Activated CD4-positive, alpha-beta T cell treated with anti-CD3 and anti-CD28 coated beads for 36 hours (primary cell): Measurements from ENCODE around the gene ANOS1. TPM values are rescaled to one million over a fixed set of nuclear protein-coding genes. Genes with fewer than 3 reads are reported as not detected.

Experiments
- ATAC-seq: fragments of 200-7000 bp; cut with Tn5 transposase; one replicate; pipeline ENCODE4 v1.10.0; 2021; ENCODE audit warnings: mild to moderate bottlenecking, moderate library complexity
- CTCF ChIA-PET: fragments of 350-600 bp; sonication (Branson Sonifier 250); formaldehyde crosslinking; loops from one replicate; lab custom pipeline; 2021; ENCODE audit warnings: antibody characterized with exemption; lab: Charles Lee
- POLR2A ChIA-PET: fragments of 350-600 bp; sonication (Branson Sonifier 250); formaldehyde crosslinking; loops from one replicate; lab custom pipeline; 2021; ENCODE audit warnings: antibody characterized with exemption, inconsistent platforms; lab: Charles Lee
- DNase-seq: peaks from one replicate; pipeline ENCODE4 v3.0.0-alpha.2; 2020
- H3K27ac Mint-ChIP-seq: one replicate; pipeline ENCODE4 v1.8.0; 2021; ENCODE audit warnings: mixed read lengths
- H3K27me3 Mint-ChIP-seq: one replicate; pipeline ENCODE4 v1.8.0; 2021; ENCODE audit warnings: mixed read lengths
- H3K36me3 Mint-ChIP-seq: one replicate; pipeline ENCODE4 v1.8.0; 2021; ENCODE audit warnings: low read depth, mixed read lengths
- H3K4me1 Mint-ChIP-seq: one replicate; pipeline ENCODE4 v1.8.0; 2021; ENCODE audit warnings: mixed read lengths
- H3K4me3 Mint-ChIP-seq: one replicate; pipeline ENCODE4 v1.8.0; 2021; ENCODE audit warnings: mild to moderate bottlenecking, moderate library complexity, mixed read lengths
- H3K9me3 Mint-ChIP-seq: one replicate; pipeline ENCODE4 v1.8.0; 2021; ENCODE audit warnings: low read depth, mixed read lengths
- intact Hi-C, 2 experiments: fragments of 100-400 bp; cut with DNase I in 1 of 2; cut with micrococcal nuclease in 1 of 2; formaldehyde crosslinking; loops; one replicate each; pipeline versions ENCODE4 v1.14.2 to v1.15.1; 2022 to 2024; cut with DNase I, micrococcal nuclease
- total RNA-seq, 2 experiments: library from RNA; stranded (reverse); gene quantifications; one replicate each; pipeline ENCODE4 v1.2.3, GENCODE V29; 2021

ANOS1 gene
- total RNA-seq, 2 experiments from 2014 or later, result not detected

DNA sequence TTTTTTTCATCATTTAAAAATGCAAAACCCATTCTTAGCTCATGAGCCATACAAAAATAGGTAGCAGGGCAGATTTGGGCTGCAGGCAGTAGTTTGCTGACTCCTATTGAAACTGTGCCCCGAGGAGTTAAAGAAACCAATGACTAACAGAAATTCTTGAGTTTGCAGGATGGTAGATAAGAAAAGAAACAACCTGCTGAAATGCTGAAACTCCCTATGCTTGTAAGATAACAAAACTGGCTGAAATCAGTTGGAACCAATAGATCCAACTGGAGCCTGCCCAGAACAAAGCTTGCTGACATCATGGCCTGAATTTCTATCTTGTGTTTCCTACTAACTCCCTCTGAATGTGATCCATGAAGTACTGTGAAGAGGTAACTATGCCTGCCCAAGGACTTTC, 68.6 kb downstream of the ANOS1 start:
- H3K27me3 Mint-ChIP-seq, result no peaks in the 10 kb centered on the region
- ATAC-seq, result no peak
- DNase-seq, result no peak
- POLR2A ChIA-PET, result no interaction called here
- CTCF ChIA-PET, result no interaction called here
- H3K9me3 Mint-ChIP-seq, result no peaks in the 10 kb centered on the region
- no peaks in the 10 kb centered on the region for H3K36me3 Mint-ChIP-seq
- no peaks in the 10 kb centered on the region for H3K4me1 Mint-ChIP-seq
- intact Hi-C loops, result loop anchor here in 1 of 2 experiments (10.0 kb wide), 1 partner anchor 421 kb away; no protein-coding TSS in a partner anchor
- H3K27ac Mint-ChIP-seq, result no peak overlapping the region
- H3K4me3 Mint-ChIP-seq, result no peak overlapping the region

DNA sequence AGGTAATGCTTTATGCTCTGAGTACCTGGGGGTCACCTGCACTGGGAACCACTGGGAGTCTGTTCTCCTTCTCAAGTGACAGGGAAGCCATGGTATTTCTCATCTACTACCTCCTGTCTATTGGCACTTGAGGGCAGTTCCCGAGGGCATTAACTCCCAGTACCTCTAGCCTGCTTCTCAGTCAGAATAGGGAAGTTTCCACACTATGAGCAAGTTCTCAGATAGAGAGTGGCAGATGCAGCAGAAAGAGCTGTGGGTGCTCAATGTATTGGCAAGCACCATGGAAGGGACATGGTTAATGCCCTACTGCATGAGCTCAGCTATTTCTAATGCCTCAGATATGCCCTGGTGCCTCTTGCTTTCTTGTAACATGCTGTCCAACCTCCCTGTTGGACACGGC, 74.1 kb downstream of the ANOS1 start:
- no peaks in the 10 kb centered on the region for H3K4me1 Mint-ChIP-seq
- no peaks in the 10 kb centered on the region for H3K9me3 Mint-ChIP-seq
- ATAC-seq, result no peak
- ChIA-PET CTCF (no interaction called here), POLR2A (no interaction called here)
- intact Hi-C loops, result no loop called here
- no peak for DNase-seq
- no peaks in the 10 kb centered on the region for H3K27me3 Mint-ChIP-seq
- H3K4me3 Mint-ChIP-seq, result no peak overlapping the region
- no peaks in the 10 kb centered on the region for H3K36me3 Mint-ChIP-seq
- H3K27ac Mint-ChIP-seq, result no peak overlapping the region

DNA sequence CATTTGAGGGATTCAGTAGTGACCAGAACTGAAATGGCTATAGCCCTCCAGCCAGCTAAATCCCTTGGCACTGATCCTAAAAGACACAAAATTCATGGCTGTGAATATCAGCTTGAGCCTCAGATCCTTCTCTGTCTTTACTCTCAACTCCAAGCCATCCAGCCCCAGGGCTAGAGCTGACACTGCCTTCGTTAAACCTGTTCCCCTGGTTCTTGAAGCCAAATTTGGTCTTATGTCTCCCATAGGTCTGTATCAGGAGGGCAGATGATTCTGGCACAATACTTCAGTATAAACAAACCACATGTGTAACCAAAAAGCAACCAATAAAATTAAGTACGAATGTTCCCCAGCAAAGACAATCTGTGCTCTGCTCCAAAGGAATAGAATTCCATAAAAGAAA, 78.0 kb downstream of the ANOS1 start:
- DNase-seq (no peak), ATAC-seq (no peak)
- Mint-ChIP-seq H3K27me3 (no peaks in the 10 kb centered on the region), H3K36me3 (no peaks in the 10 kb centered on the region), H3K4me3 (no peak overlapping the region), H3K4me1 (no peaks in the 10 kb centered on the region), H3K27ac (no peak overlapping the region), H3K9me3 (no peaks in the 10 kb centered on the region)
- ChIA-PET CTCF (no interaction called here), POLR2A (no interaction called here)
- intact Hi-C loops, result no loop called here

DNA sequence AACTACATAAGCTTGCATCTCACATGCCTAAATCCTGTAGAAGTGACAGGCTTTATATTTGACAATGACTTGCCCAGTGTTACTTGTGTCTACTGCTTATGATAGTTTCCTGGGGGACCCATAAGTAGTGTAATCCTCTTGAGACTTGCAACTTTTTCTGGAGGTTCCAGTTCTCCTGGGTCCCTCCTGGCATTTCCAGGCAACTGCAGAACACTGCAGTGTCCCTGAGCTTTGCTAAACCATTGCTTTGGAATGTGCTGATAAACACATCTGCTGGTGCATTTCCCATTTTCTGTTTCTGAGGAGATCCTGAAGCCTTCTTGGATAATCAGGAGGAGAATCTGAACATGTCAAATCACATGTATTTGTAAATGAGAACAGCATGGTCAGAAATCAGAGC, 82.0 kb downstream of the ANOS1 start:
- DNase-seq, result no peak
- intact Hi-C loops, result no loop called here
- Mint-ChIP-seq H3K27ac (no peak overlapping the region), H3K4me3 (no peak overlapping the region), H3K27me3 (no peaks in the 10 kb centered on the region), H3K36me3 (no peaks in the 10 kb centered on the region), H3K4me1 (no peaks in the 10 kb centered on the region), H3K9me3 (no peaks in the 10 kb centered on the region)
- ChIA-PET CTCF (no interaction called here), POLR2A (no interaction called here)
- no peak for ATAC-seq

DNA sequence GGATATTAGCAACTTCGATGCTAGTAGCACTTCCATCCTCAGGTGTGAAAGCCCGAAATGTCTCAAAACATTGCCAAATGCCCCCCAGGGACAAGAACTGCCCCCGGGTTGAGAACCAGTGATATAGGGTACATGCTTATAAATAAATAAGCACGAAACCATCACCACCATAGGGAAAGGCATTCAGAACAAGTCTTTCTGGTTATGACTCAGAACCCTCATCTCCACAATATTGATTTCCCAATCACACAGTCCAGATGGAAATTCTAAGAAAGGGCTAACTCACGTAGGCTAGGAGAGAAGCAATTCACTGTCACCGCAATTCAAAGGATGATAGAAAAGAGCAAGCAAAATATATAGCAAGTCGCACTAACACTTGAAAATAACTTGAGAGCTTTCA, 84.8 kb downstream of the ANOS1 start:
- Mint-ChIP-seq H3K27ac (no peak overlapping the region), H3K4me1 (no peaks in the 10 kb centered on the region), H3K27me3 (no peaks in the 10 kb centered on the region), H3K9me3 (no peaks in the 10 kb centered on the region), H3K36me3 (no peaks in the 10 kb centered on the region), H3K4me3 (no peak overlapping the region)
- POLR2A ChIA-PET, result no interaction called here
- no peak for DNase-seq
- ATAC-seq, result no peak
- intact Hi-C loops, result no loop called here
- CTCF ChIA-PET, result no interaction called here

DNA sequence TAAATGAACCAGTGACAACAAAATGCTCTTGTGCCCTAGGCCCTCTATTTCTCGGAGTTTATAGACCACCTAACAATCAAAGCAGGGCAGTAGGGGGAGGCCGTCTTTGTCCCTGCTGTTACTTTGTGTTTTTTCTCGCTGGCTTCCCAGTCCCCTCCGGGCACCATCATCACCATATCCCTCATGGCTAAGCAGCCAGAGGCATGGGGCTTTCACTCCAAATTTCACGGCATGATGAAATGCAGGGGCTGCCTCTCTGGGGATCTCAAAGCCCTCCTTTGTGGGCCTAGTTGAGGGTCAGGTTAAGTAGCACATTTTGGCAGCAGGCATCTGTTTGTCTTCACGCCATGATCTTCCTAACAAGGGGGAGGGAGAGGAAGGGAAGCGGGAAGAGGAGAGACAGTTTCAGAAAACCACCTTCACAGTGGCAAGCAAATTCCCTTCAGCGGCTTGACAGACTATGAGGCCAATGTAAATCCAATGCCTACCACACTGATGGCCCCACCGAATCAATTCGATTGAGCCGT, 91.9 kb downstream of the ANOS1 start:
- no peak for DNase-seq
- POLR2A ChIA-PET, result no interaction called here
- Mint-ChIP-seq H3K4me1 (no peaks in the 10 kb centered on the region), H3K27ac (no peak overlapping the region), H3K27me3 (no peaks in the 10 kb centered on the region), H3K4me3 (no peak overlapping the region), H3K36me3 (no peaks in the 10 kb centered on the region), H3K9me3 (no peaks in the 10 kb centered on the region)
- no peak for ATAC-seq
- CTCF ChIA-PET, result no interaction called here
- intact Hi-C loops, result no loop called here

DNA sequence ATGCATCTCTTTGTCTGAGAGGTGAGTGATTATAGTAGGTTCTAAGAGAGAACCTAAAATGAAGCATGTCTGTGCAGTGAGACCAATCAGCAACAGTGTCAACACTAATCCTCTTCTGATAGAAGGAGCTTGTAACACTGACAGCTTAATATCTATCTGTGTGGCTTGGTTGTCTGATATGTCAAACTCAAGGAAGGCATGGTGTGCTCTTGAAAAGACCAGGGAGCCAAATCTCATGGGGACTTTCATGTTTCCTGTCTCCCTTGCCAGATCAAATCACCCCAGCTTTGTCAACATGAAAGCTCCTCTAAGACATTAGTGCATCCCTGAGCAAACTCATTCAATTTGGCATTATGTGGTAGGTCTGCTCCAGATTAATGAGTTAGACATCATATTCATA, 95.4 kb downstream of the ANOS1 start:
- intact Hi-C loops, result no loop called here
- CTCF ChIA-PET, result no interaction called here

DNA sequence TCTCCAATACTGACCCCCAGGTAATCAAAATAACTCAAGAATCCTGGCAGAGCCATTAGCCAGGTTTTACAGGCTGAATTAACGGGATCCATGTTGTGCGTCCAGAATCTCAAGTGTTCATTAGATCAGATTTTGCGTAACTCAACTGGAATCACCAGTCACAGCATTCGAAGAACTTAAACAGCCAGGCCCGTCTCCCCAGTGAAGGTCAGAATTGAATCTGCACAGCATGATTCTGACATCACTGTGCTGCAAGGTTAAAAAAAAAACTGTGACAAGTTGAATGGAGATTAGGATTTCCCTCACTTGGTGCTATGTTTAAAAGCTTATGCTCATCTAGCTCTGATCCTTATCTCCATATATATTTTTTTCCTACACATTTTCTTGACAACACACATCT, 96.1 kb downstream of the ANOS1 start:
- no peaks in the 10 kb centered on the region for H3K27me3 Mint-ChIP-seq
- no peaks in the 10 kb centered on the region for H3K36me3 Mint-ChIP-seq
- ChIA-PET POLR2A (no interaction called here), CTCF (no interaction called here)
- H3K4me3 Mint-ChIP-seq, result no peak overlapping the region
- H3K27ac Mint-ChIP-seq, result no peak overlapping the region
- intact Hi-C loops, result no loop called here
- H3K9me3 Mint-ChIP-seq, result no peaks in the 10 kb centered on the region
- H3K4me1 Mint-ChIP-seq, result no peaks in the 10 kb centered on the region
- DNase-seq, result no peak
- ATAC-seq, result no peak

More for the DNA sequence above, 95.4 kb downstream of the ANOS1 start:
- DNase-seq (no peak), ATAC-seq (no peak)
- no peaks in the 10 kb centered on the region for H3K9me3 Mint-ChIP-seq
- no peaks in the 10 kb centered on the region for H3K36me3 Mint-ChIP-seq
- H3K27me3 Mint-ChIP-seq, result no peaks in the 10 kb centered on the region
- H3K4me3 Mint-ChIP-seq, result no peak overlapping the region
- no peak overlapping the region for H3K27ac Mint-ChIP-seq
- H3K4me1 Mint-ChIP-seq, result no peaks in the 10 kb centered on the region
- POLR2A ChIA-PET, result no interaction called here

DNA sequence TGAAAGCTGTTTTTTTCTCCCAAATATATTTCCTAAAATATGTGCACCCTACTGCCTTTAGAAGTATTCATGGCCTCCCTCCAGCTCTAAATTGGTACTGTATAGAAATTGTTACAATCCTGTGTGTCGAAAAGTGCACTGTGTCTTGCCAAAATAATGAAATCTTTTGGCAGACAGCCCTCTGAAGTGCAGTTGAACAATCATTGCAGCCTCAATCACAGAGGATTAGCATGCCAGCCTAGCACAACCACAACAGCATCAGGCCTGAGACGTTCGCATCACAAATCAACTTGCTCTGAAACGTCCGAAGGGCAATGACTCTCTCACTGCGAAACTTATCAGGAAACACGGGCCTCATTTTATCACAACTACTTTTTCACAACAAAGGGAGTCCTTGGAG, 99.0 kb downstream of the ANOS1 start:
- Mint-ChIP-seq H3K27me3 (no peaks in the 10 kb centered on the region), H3K4me3 (no peak overlapping the region), H3K27ac (no peak overlapping the region), H3K4me1 (no peaks in the 10 kb centered on the region), H3K9me3 (no peaks in the 10 kb centered on the region), H3K36me3 (no peaks in the 10 kb centered on the region)
- no peak for ATAC-seq
- intact Hi-C loops, result no loop called here
- CTCF ChIA-PET, result no interaction called here
- DNase-seq, result no peak
- POLR2A ChIA-PET, result no interaction called here

DNA sequence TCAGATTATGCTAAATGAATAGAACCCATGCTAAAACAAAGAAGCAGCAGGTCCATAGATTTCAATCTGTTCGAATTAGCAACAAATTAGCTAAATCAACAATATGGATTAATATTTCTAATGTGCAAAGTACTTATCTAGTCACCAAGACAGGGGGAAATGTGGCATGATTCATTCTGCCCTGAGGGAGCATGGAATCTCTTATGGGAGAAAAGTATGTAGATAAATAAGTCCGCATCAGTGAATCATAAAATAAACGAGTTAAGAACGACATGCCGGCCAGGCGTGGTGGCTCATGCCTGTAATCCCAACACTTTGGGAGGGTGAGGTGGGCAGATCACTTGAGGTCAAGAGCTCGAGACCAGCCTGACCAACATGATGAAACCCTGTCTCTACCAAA, 102.1 kb downstream of the ANOS1 start:
- Mint-ChIP-seq H3K36me3 (no peaks in the 10 kb centered on the region), H3K4me3 (no peak overlapping the region), H3K27me3 (no peaks in the 10 kb centered on the region), H3K9me3 (no peaks in the 10 kb centered on the region), H3K4me1 (no peaks in the 10 kb centered on the region), H3K27ac (no peak overlapping the region)
- DNase-seq (no peak), ATAC-seq (no peak)
- POLR2A ChIA-PET, result no interaction called here
- CTCF ChIA-PET, result no interaction called here
- intact Hi-C loops, result no loop called here

DNA sequence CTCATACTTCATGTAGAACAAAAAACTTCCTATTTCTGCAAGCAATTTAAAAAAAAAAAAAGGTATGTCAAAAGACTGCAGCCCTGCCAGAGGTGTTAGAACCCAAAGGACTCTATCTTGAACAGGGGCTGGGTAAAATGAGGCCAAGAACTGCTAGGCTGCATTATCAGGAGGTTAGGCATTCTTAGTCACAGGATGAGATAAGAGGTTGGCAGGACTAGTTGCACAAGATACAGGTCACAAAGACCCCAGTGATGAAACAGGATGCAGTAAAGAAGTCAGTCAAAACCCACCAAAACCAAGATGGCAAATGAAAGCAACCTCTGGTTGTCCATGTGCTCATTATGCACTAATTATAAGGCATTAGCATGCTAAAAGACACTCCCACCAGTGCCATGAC, 104.1 kb downstream of the ANOS1 start:
- no peak overlapping the region for H3K4me3 Mint-ChIP-seq
- H3K4me1 Mint-ChIP-seq, result no peaks in the 10 kb centered on the region
- H3K36me3 Mint-ChIP-seq, result no peaks in the 10 kb centered on the region
- DNase-seq, result no peak
- intact Hi-C loops, result no loop called here
- H3K27ac Mint-ChIP-seq, result no peak overlapping the region
- H3K27me3 Mint-ChIP-seq, result no peaks in the 10 kb centered on the region
- no peaks in the 10 kb centered on the region for H3K9me3 Mint-ChIP-seq
- POLR2A ChIA-PET, result no interaction called here
- CTCF ChIA-PET, result no interaction called here
- no peak for ATAC-seq

DNA sequence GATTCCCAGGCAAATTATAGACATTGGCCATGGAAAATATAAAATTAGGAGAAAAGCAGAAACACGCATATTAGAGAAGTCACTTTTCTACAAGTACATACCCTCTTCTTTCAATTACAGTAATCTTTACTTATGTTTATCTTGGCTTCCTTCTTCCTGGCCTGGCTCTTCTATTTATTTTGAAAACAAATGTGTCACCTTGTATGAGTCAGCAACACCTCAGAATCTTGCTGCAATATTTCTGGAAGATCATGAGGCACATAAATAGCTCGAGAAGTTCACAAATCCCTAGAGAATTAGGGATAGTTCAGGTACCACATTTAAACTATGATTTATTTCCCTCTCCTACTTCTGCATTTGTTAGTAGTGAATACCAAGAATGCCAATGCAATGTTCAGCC, 124.6 kb downstream of the ANOS1 start:
- no peak overlapping the region for H3K27ac Mint-ChIP-seq
- CTCF ChIA-PET, result no interaction called here
- H3K9me3 Mint-ChIP-seq, result peaks cover 2% of the 10 kb centered on the region
- intact Hi-C loops, result no loop called here
- no peaks in the 10 kb centered on the region for H3K36me3 Mint-ChIP-seq
- POLR2A ChIA-PET, result no interaction called here
- DNase-seq (no peak), ATAC-seq (no peak)
- H3K4me3 Mint-ChIP-seq, result no peak overlapping the region
- H3K4me1 Mint-ChIP-seq, result no peaks in the 10 kb centered on the region
- no peaks in the 10 kb centered on the region for H3K27me3 Mint-ChIP-seq

DNA sequence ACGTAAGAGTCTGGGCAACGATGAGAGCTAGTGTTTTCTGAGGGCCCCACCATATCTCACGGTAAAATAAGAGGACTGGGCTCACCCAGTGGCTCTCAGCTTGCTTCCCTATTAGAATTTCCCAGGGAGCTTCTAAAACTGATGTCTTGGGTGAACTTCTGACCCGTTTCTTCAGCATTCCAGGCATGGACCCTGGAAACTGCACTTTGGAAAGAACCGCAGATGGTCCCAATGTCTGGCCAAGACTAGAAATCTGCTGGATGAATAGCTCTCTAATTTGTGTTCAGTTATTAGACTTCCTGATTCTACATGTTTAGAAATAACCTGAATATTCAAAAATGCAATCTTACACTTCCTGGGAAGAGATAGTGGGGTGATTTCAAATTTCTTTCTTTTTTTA, 127.8 kb downstream of the ANOS1 start:
- no peak overlapping the region for H3K27ac Mint-ChIP-seq
- H3K9me3 Mint-ChIP-seq, result peaks cover 2% of the 10 kb centered on the region
- ChIA-PET POLR2A (no interaction called here), CTCF (no interaction called here)
- no peaks in the 10 kb centered on the region for H3K36me3 Mint-ChIP-seq
- DNase-seq, result no peak
- H3K4me1 Mint-ChIP-seq, result no peaks in the 10 kb centered on the region
- H3K27me3 Mint-ChIP-seq, result no peaks in the 10 kb centered on the region
- intact Hi-C loops, result no loop called here
- no peak for ATAC-seq
- H3K4me3 Mint-ChIP-seq, result no peak overlapping the region
